Dendritic cell treated with granulocyte-macrophage colony-stimulating factor and Interleukin-4, amounts not matched to agents 40 ng/mL and 50 ng/mL, for 4 days (primary cell): ENCODE results near the gene EFNB2.

Experiments used
- H3K27ac Mint-ChIP-seq: one replicate; pipeline ENCODE4 v1.8.0; 2022; ENCODE audit warnings: mild to moderate bottlenecking, mixed read lengths
- H3K27me3 Mint-ChIP-seq: one replicate; pipeline ENCODE4 v1.8.0; 2022; ENCODE audit warnings: mild to moderate bottlenecking, mixed read lengths
- H3K36me3 Mint-ChIP-seq: one replicate; pipeline ENCODE4 v1.8.0; 2022; ENCODE audit warnings: low read depth, mixed read lengths
- H3K4me1 Mint-ChIP-seq: one replicate; pipeline ENCODE4 v1.8.0; 2022; ENCODE audit warnings: low read depth, mixed read lengths
- H3K4me3 Mint-ChIP-seq: one replicate; pipeline ENCODE4 v1.8.0; 2022; ENCODE audit warnings: mild to moderate bottlenecking, moderate library complexity, mixed read lengths
- H3K9me3 Mint-ChIP-seq: one replicate; pipeline ENCODE4 v1.8.0; 2022; ENCODE audit warnings: mixed read lengths
- intact Hi-C: fragments of 100-400 bp; cut with micrococcal nuclease; formaldehyde crosslinking; loops from one replicate; pipeline ENCODE4 v1.15.0; 2022

Gene EFNB2

GRCh38 chr13:106525865-106526264 is 9.6 kb downstream of the EFNB2 start:
- peaks cover 46% of the 10 kb centered on the region for H3K27me3 Mint-ChIP-seq
- no peaks in the 10 kb centered on the region for H3K9me3 Mint-ChIP-seq
- no peak overlapping the region for H3K27ac Mint-ChIP-seq
- intact Hi-C loops, result no loop called here
- no peaks in the 10 kb centered on the region for H3K36me3 Mint-ChIP-seq
- no peaks in the 10 kb centered on the region for H3K4me1 Mint-ChIP-seq
- no peak overlapping the region for H3K4me3 Mint-ChIP-seq

GRCh38 chr13:106524108-106524507 is 11.4 kb downstream of the EFNB2 start:
- H3K27ac Mint-ChIP-seq, result no peak overlapping the region

GRCh38 chr13:106523576-106523975 is 11.9 kb downstream of the EFNB2 start:
- intact Hi-C loops, result no loop called here
- H3K4me3 Mint-ChIP-seq, result no peak overlapping the region
- H3K27me3 Mint-ChIP-seq, result peaks cover 31% of the 10 kb centered on the region
- H3K4me1 Mint-ChIP-seq, result no peaks in the 10 kb centered on the region
- H3K9me3 Mint-ChIP-seq, result no peaks in the 10 kb centered on the region
- no peaks in the 10 kb centered on the region for H3K36me3 Mint-ChIP-seq
- no peak overlapping the region for H3K27ac Mint-ChIP-seq

More at GRCh38 chr13:106524108-106524507, 11.4 kb downstream of the EFNB2 start:
- intact Hi-C loops, result no loop called here
- no peaks in the 10 kb centered on the region for H3K4me1 Mint-ChIP-seq
- H3K36me3 Mint-ChIP-seq, result no peaks in the 10 kb centered on the region
- H3K9me3 Mint-ChIP-seq, result no peaks in the 10 kb centered on the region
- no peak overlapping the region for H3K4me3 Mint-ChIP-seq
- H3K27me3 Mint-ChIP-seq, result peaks cover 36% of the 10 kb centered on the region

- intact Hi-C loops, result no loop called here
These were observed 12.4 kb downstream of the EFNB2 start for GRCh38 chr13:106522898-106523525.

DNA sequence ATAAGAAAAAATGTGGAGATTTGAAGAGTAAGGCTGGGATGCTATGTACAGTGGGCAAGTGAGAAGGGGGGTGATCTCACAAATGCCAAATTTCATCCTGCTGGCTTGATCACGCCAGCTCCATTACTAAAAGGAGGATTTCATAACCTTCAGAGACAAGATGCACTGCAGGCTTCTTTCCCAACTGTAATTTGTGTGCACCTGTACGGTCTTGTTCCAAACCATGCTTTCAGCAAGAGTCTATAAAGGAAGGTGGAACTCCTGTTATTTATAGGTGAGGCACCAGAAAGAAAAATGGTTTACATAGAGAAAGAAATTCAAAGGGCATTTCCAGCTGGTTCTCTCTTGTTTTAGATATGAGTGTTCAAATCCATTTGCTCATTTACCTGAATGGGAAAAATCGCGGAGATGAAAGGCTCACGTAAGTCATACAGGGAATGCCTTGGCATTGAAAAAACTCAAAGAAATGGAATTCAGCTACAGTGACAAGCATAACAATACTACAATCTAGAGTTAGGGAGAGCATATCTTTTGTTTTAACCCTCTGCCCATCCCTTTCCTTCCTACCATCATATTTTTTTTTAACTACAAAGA is 13.3 kb downstream of the EFNB2 start:
- Mint-ChIP-seq H3K4me1 (no peaks in the 10 kb centered on the region), H3K36me3 (no peaks in the 10 kb centered on the region), H3K9me3 (no peaks in the 10 kb centered on the region), H3K27me3 (peaks cover 23% of the 10 kb centered on the region), H3K27ac (no peak overlapping the region), H3K4me3 (no peak overlapping the region)
- intact Hi-C loops, result no loop called here

More at GRCh38 chr13:106522898-106523525, 12.4 kb downstream of the EFNB2 start:
- Mint-ChIP-seq H3K27me3 (peaks cover 27% of the 10 kb centered on the region), H3K27ac (no peak overlapping the region), H3K4me3 (no peak overlapping the region), H3K9me3 (no peaks in the 10 kb centered on the region), H3K36me3 (no peaks in the 10 kb centered on the region), H3K4me1 (no peaks in the 10 kb centered on the region)

DNA sequence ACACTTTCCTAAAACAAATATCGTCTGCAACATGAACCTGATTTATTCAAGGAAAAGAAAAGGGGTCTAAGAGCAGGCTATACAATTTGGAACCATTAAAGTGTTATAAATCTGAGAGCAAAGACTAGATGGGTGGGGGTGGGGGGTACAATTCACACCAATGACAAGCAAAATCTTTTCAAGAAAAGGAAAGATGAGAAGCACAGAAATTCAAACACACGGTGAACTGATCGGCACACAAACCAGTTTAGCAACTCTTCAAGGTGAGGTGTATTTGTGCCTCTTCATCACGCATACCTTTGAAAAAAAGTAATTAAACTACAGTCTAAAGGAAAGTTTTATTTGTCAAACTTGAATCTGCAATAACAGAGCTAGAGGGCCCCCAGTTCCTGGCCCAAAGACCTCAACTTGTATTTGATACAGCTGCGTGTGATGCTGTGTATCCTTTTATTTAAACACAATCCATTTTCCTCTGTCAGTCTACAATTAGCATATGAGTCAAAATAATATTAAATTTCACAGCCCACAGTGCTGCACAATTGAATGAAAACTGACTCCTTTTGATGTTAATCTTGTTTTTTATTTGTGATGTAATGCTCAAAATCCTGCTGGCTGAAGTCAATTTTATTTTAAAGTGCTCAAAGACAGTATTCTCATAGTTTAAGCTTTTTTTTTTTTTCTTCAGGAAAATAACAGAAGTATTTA is 14.2 kb downstream of the EFNB2 start:
- Mint-ChIP-seq H3K4me1 (no peaks in the 10 kb centered on the region), H3K27me3 (peaks cover 23% of the 10 kb centered on the region), H3K27ac (no peak overlapping the region), H3K36me3 (no peaks in the 10 kb centered on the region), H3K9me3 (no peaks in the 10 kb centered on the region), H3K4me3 (no peak overlapping the region)
- intact Hi-C loops, result no loop called here

DNA sequence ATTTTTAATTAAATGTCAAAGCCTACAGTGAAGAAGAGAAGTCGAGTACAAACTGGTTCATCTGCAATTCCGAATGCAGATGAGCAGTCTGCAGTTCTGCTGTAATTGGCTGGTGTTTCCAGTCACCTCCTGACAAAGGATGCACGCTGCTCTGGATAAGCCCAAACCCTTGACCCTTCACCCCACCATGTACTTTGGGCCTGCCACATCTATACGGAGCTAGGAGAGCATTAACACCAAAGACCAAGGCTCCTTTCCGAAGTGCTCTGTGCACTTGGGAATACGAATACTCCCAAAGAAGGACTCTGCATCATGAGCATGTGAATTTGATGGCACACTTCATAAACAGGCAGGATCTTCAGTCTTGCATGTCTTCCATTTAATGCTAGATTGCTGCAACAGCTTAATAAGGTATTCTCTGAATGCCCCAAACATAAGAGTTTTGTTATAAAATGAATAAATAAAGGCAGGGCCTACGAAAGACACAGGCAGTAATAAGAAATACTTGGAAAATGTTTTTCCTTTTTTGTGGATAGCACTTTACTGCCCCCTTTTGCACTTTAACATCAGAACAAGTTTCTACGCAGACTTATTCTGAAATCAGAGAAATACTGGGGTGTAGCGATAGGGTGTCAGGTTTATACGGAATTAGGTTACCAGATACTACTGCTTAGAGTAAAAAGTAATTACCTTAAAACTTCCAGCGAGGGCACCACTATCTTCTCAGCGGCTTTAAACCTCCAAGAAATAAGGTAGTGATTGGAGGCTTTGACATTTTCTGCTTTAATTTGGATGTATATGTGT is 15.0 kb downstream of the EFNB2 start:
- H3K27me3 Mint-ChIP-seq, result peaks cover 23% of the 10 kb centered on the region

DNA sequence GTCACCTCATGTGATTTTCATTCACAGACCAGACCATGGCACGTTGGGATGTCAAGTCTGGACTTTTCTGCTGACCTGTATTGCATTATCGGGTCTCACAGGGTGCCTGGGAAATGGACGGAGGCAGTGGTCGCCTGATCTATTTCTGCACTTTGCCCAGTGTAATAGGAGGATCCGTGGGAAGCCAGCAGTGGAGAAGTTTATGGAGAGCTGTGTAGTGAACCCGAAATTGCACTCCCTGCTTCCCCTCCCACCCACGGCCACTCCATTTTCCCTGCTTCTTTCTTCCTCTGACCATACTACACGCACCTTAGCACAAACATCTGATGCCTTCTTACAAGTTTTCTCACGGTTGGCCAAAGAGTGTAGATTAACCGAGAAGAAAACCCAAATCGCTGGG is 16.9 kb downstream of the EFNB2 start:
- H3K36me3 Mint-ChIP-seq, result no peaks in the 10 kb centered on the region

More for the DNA sequence above, 15.0 kb downstream of the EFNB2 start:
- Mint-ChIP-seq H3K9me3 (no peaks in the 10 kb centered on the region), H3K4me3 (no peak overlapping the region), H3K4me1 (no peaks in the 10 kb centered on the region), H3K27ac (no peak overlapping the region), H3K36me3 (no peaks in the 10 kb centered on the region)
- intact Hi-C loops, result no loop called here

GRCh38 chr13:106517109-106517847 is 18.2 kb downstream of the EFNB2 start:
- H3K4me1 Mint-ChIP-seq, result no peaks in the 10 kb centered on the region
- H3K9me3 Mint-ChIP-seq, result no peaks in the 10 kb centered on the region
- intact Hi-C loops, result no loop called here

More for the DNA sequence above, 16.9 kb downstream of the EFNB2 start:
- Mint-ChIP-seq H3K27me3 (peaks cover 21% of the 10 kb centered on the region), H3K4me3 (no peak overlapping the region), H3K9me3 (no peaks in the 10 kb centered on the region), H3K4me1 (no peaks in the 10 kb centered on the region), H3K27ac (no peak overlapping the region)
- intact Hi-C loops, result no loop called here

DNA sequence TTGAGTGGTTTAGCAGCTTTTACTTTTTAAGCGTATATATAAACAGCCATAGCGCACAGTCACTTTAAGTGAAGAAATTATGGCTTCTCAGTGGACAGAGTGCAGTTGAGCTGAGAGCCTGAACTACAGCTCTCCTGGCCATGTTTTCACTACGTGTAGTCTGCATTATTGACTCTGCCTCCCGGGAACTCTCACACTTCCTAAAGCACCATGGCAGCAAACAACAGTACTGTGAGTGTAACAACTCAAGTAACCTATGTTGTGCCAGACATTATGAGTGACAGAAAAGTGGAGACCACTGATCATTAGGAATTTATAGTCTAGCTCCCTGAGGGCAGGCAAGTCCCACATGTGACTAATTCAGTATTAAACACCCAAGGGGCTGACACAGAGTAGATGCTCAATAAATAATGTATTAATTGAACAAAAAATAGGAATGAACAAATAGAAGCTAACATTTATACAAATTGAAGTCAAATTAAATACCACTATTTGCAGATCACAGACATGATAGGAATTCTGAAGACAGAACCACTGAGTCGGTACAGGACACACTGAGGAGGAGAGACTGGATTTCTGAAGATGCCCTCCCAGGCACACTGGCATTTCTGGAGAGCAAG is 19.7 kb downstream of the EFNB2 start:
- Mint-ChIP-seq H3K4me1 (no peaks in the 10 kb centered on the region), H3K36me3 (no peaks in the 10 kb centered on the region), H3K9me3 (no peaks in the 10 kb centered on the region)

More at GRCh38 chr13:106517109-106517847, 18.2 kb downstream of the EFNB2 start:
- Mint-ChIP-seq H3K27me3 (peaks cover 14% of the 10 kb centered on the region), H3K27ac (no peak overlapping the region), H3K4me3 (no peak overlapping the region), H3K36me3 (no peaks in the 10 kb centered on the region)

GRCh38 chr13:106514928-106515634 is 20.4 kb downstream of the EFNB2 start:
- Mint-ChIP-seq H3K4me3 (no peak overlapping the region), H3K27ac (no peak overlapping the region), H3K4me1 (no peaks in the 10 kb centered on the region), H3K27me3 (peaks cover 7% of the 10 kb centered on the region), H3K9me3 (no peaks in the 10 kb centered on the region), H3K36me3 (no peaks in the 10 kb centered on the region)
- intact Hi-C loops, result no loop called here

More for the DNA sequence above, 19.7 kb downstream of the EFNB2 start:
- Mint-ChIP-seq H3K27me3 (peaks cover 11% of the 10 kb centered on the region), H3K27ac (no peak overlapping the region), H3K4me3 (no peak overlapping the region)
- intact Hi-C loops, result no loop called here

- Mint-ChIP-seq H3K4me1 (no peaks in the 10 kb centered on the region), H3K27me3 (peaks cover 7% of the 10 kb centered on the region), H3K9me3 (no peaks in the 10 kb centered on the region), H3K27ac (no peak overlapping the region), H3K4me3 (no peak overlapping the region), H3K36me3 (no peaks in the 10 kb centered on the region)
- intact Hi-C loops, result no loop called here
These were observed 22.2 kb downstream of the EFNB2 start for GRCh38 chr13:106513025-106513983.
